Trophoblast cell (in vitro differentiated cells and primary cell): ENCODE data around the gene KCNJ10.
"Not testable (repeated sequence)": the region's sequence is repeated elsewhere in the genome, so short reads cannot be mapped to it uniquely, and the experiment has no call there.

Source experiments
- DNase-seq, 2 donors: peaks; one replicate each; pipeline ENCODE4 v3.0.0-alpha.2; 2016
- H2AFZ ChIP-seq: 2 replicates; pipeline ENCODE4 v1.6.1; 2013; ENCODE audit warnings: low read length, moderate library complexity, mild to moderate bottlenecking; ENCODE audit not compliant: insufficient read depth, poor library complexity
- H2AK5ac ChIP-seq: 2 replicates; pipeline ENCODE4 v1.6.1; 2013; ENCODE audit warnings: mild to moderate bottlenecking, low read length
- H2BK120ac ChIP-seq: 2 replicates; pipeline ENCODE4 v1.6.1; 2013; ENCODE audit warnings: low read length, mild to moderate bottlenecking, moderate library complexity; ENCODE audit not compliant: insufficient read depth, poor library complexity
- H2BK12ac ChIP-seq: 2 replicates; pipeline ENCODE4 v1.6.1; 2013; ENCODE audit warnings: mild to moderate bottlenecking, low read length, moderate library complexity
- H2BK5ac ChIP-seq: 2 replicates; pipeline ENCODE4 v1.6.1; 2013; ENCODE audit warnings: low read length, low read depth, moderate library complexity, mild to moderate bottlenecking; ENCODE audit not compliant: poor library complexity
- H3K14ac ChIP-seq: 2 replicates; pipeline ENCODE4 v1.6.1; 2013; ENCODE audit warnings: mild to moderate bottlenecking, low read length
- H3K18ac ChIP-seq: 2 replicates; pipeline ENCODE4 v1.6.1; 2013; ENCODE audit warnings: mild to moderate bottlenecking, low read length
- H3K23ac ChIP-seq: 2 replicates; pipeline ENCODE4 v1.6.1; 2013; ENCODE audit warnings: low read length
- H3K27ac ChIP-seq: 2 replicates; pipeline ENCODE4 v1.5.1; 2013; ENCODE audit warnings: low read depth, mild to moderate bottlenecking, inconsistent platforms, low read length, moderate library complexity
- H3K27me3 ChIP-seq: 2 replicates; pipeline ENCODE4 v1.6.1; 2013; ENCODE audit warnings: inconsistent platforms, mild to moderate bottlenecking, low read length, moderate library complexity; ENCODE audit not compliant: insufficient read depth
- H3K36me3 ChIP-seq, 2 experiments: 1 replicate in 1 of 2; 2 replicates in 1 of 2; pipeline ENCODE4 v1.6.1; 2013; ENCODE audit warnings: low read length in 2 of 2, mild to moderate bottlenecking in 2 of 2, moderate library complexity in 1 of 2; ENCODE audit not compliant: insufficient read depth in 2 of 2, control insufficient read depth in 1 of 2
- H3K4ac ChIP-seq: 2 replicates; pipeline ENCODE4 v1.6.1; 2013; ENCODE audit warnings: low read depth, mild to moderate bottlenecking, low read length, moderate library complexity
- H3K4me1 ChIP-seq, 2 experiments: 1 replicate in 1 of 2; 2 replicates in 1 of 2; pipeline ENCODE4 v1.6.1; 2013; ENCODE audit warnings: low read length in 2 of 2, mild to moderate bottlenecking in 2 of 2, moderate library complexity in 1 of 2; ENCODE audit not compliant: insufficient read depth in 2 of 2, control insufficient read depth in 1 of 2
- H3K4me2 ChIP-seq: 2 replicates; pipeline ENCODE4 v1.6.1; 2013; ENCODE audit warnings: inconsistent platforms, mild to moderate bottlenecking, low read length, moderate library complexity
- H3K4me3 ChIP-seq: 2 replicates; pipeline ENCODE4 v1.5.1; 2013; ENCODE audit warnings: mild to moderate bottlenecking, low read depth, low read length, inconsistent platforms
- H3K79me1 ChIP-seq: one replicate; pipeline ENCODE4 v1.6.1; 2013; ENCODE audit warnings: low read length
- H3K79me2 ChIP-seq: 2 replicates; pipeline ENCODE4 v1.6.1; 2013; ENCODE audit warnings: low read length, mild to moderate bottlenecking; ENCODE audit not compliant: control insufficient read depth, insufficient read depth, poor library complexity
- H3K9ac ChIP-seq: 2 replicates; pipeline ENCODE4 v1.6.1; 2013; ENCODE audit warnings: mild to moderate bottlenecking, low read length
- H3K9me3 ChIP-seq: 2 replicates; pipeline ENCODE4 v1.6.1; 2013; ENCODE audit warnings: low read depth, mild to moderate bottlenecking, control low read depth, inconsistent platforms, low read length; ENCODE audit not compliant: insufficient read depth
- H4K12ac ChIP-seq: 2 replicates; pipeline ENCODE4 v1.6.1; 2013; ENCODE audit warnings: low read depth, mild to moderate bottlenecking, low read length, moderate library complexity
- H4K8ac ChIP-seq: 2 replicates; pipeline ENCODE4 v1.6.1; 2013; ENCODE audit warnings: low read depth, mild to moderate bottlenecking, low read length, moderate library complexity
- H4K91ac ChIP-seq: one replicate; pipeline ENCODE4 v1.6.1; 2013; ENCODE audit warnings: low read depth, mild to moderate bottlenecking, low read length, moderate library complexity
- WGBS: extraction: QIAGEN DNeasy Blood & Tissue Kit; methylation state at CpG from one replicate; pipeline ENCODE4 v1.1.7; 2013; ENCODE audit warnings: missing lambda C conversion rate; ENCODE audit not compliant: insufficient read length, insufficient coverage; ENCODE audit errors: extremely low coverage; 5-methylcytosine and 5-hydroxymethylcytosine counted together

The KCNJ10 gene

DNA sequence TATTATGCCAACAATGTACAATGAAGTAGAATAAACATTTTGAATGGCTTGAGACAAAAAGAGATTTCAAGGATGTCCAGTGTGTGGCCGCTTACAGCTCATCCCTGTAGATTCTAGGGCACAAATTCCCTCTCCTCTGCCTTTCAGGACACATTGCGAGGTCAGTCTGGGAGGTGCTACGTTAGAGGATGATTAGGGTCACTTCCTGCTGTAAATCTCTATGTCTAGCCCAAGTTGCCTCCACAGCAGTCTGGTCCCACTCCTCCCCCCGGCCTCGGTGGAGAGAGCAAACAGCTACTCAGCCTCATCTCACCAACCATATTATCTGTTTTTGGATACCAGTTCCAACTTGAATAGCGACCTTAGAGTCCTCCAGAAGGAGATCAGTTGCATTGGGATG lies 17.0 kb downstream of the KCNJ10 start:
- H3K36me3 ChIP-seq, result no peaks in the 10 kb centered on the region
- no peaks in the 10 kb centered on the region for H3K9me3 ChIP-seq
- H3K4ac ChIP-seq, result no peak overlapping the region
- H2BK120ac ChIP-seq, result no peak overlapping the region
- no peak overlapping the region for H3K18ac ChIP-seq
- no peak overlapping the region for H2BK12ac ChIP-seq
- no peak for DNase-seq
- peak overlapping the region; percentile 23 for H3K4me3 ChIP-seq
- no peak overlapping the region for H2BK5ac ChIP-seq
- no peak overlapping the region for H3K14ac ChIP-seq
- no peak overlapping the region for H2AFZ ChIP-seq
- no peak overlapping the region for H3K9ac ChIP-seq
- no peaks in the 10 kb centered on the region for H3K27me3 ChIP-seq
- H4K91ac ChIP-seq, result no peak overlapping the region
- no peak overlapping the region for H2AK5ac ChIP-seq
- no peak overlapping the region for H3K4me2 ChIP-seq
- no peaks in the 10 kb centered on the region for H3K4me1 ChIP-seq
- H3K79me1 ChIP-seq, result no peaks in the 10 kb centered on the region
- H3K27ac ChIP-seq, result no peak overlapping the region
- WGBS, result no CpG with 5 or more reads among the region's 6 CpGs
- no peak overlapping the region for H4K12ac ChIP-seq
- H3K23ac ChIP-seq, result no peak overlapping the region
- no peak overlapping the region for H4K8ac ChIP-seq
- H3K79me2 ChIP-seq, result no peaks in the 10 kb centered on the region

GRCh38 chr1:160050619-160051018 lies 19.3 kb downstream of the KCNJ10 start:
- H3K27me3 ChIP-seq, result no peaks in the 10 kb centered on the region
- no peaks in the 10 kb centered on the region for H3K79me2 ChIP-seq
- no peak overlapping the region for H4K91ac ChIP-seq
- H3K79me1 ChIP-seq, result no peaks in the 10 kb centered on the region
- no peak overlapping the region for H3K23ac ChIP-seq
- no peak overlapping the region for H2AFZ ChIP-seq
- no peak overlapping the region for H3K4me2 ChIP-seq
- H3K18ac ChIP-seq, result no peak overlapping the region
- H3K14ac ChIP-seq, result no peak overlapping the region
- no peak overlapping the region for H2BK5ac ChIP-seq
- H3K27ac ChIP-seq, result no peak overlapping the region
- no peak overlapping the region for H4K8ac ChIP-seq
- no peak overlapping the region for H2AK5ac ChIP-seq
- no peak overlapping the region for H2BK12ac ChIP-seq
- no peaks in the 10 kb centered on the region for H3K9me3 ChIP-seq
- no peak overlapping the region for H2BK120ac ChIP-seq
- no peaks in the 10 kb centered on the region for H3K4me1 ChIP-seq
- no peak for DNase-seq
- no peak overlapping the region for H3K4me3 ChIP-seq
- WGBS, result no CpG with 5 or more reads among the region's 1 CpG
- H3K4ac ChIP-seq, result no peak overlapping the region
- no peaks in the 10 kb centered on the region for H3K36me3 ChIP-seq
- no peak overlapping the region for H4K12ac ChIP-seq
- H3K9ac ChIP-seq, result no peak overlapping the region

DNA sequence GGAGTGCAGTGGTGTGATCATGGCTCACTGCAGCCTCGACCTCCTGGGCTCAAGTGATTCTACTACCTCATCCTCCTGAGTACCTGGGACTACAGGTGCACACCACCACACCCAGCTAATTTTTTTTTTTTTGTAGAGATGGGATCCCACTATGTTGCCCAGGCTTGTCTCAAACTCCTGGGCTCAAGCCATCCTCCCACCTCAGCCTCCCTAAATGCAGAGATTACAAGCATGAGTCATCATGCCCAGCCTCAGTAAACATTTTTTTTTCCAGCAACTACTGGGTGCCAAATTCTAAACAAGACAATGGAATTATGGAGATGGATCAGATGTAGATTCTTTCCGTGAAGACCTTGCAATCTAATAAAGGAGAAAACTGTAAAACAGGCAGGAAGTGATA lies 19.8 kb downstream of the KCNJ10 start:
- WGBS, result no CpG with 5 or more reads among the region's 2 CpGs
- not testable (repeated sequence) for H3K79me2 ChIP-seq

GRCh38 chr1:160049101-160049500 lies 20.9 kb downstream of the KCNJ10 start:
- Histone ChIP-seq H3K4me2 (no peak overlapping the region), H2BK120ac (no peak overlapping the region), H3K4me3 (no peak overlapping the region), H3K4me1 (no peaks in the 10 kb centered on the region), H4K12ac (no peak overlapping the region), H2AK5ac (no peak overlapping the region), H2BK5ac (no peak overlapping the region), H3K27ac (no peak overlapping the region), H3K36me3 (no peaks in the 10 kb centered on the region), H2AFZ (no peak overlapping the region), H4K91ac (no peak overlapping the region), H3K79me2 (no peaks in the 10 kb centered on the region), H3K18ac (no peak overlapping the region), H3K27me3 (no peaks in the 10 kb centered on the region), H3K14ac (no peak overlapping the region), H2BK12ac (no peak overlapping the region), H3K4ac (no peak overlapping the region), H4K8ac (no peak overlapping the region), H3K79me1 (no peaks in the 10 kb centered on the region), H3K9me3 (no peaks in the 10 kb centered on the region), H3K9ac (no peak overlapping the region), H3K23ac (no peak overlapping the region)
- WGBS, result no CpG with 5 or more reads among the region's 3 CpGs
- no peak for DNase-seq

More for the DNA sequence above, 19.8 kb downstream of the KCNJ10 start:
- H3K27ac ChIP-seq, H3K36me3 ChIP-seq, H2BK5ac ChIP-seq, H3K4me2 ChIP-seq, H3K9ac ChIP-seq, H3K23ac ChIP-seq, H3K4ac ChIP-seq, H4K91ac ChIP-seq, H4K8ac ChIP-seq, H2BK120ac ChIP-seq, H3K14ac ChIP-seq, H2AK5ac ChIP-seq, H3K27me3 ChIP-seq, DNase-seq, H3K18ac ChIP-seq, H3K4me3 ChIP-seq, H2BK12ac ChIP-seq, H3K4me1 ChIP-seq, H2AFZ ChIP-seq, H3K9me3 ChIP-seq, H4K12ac ChIP-seq, H3K79me1 ChIP-seq: not testable (repeated sequence)
